ENCODE measurements around the gene ESRRG. TPM values are rescaled to one million over a fixed set of nuclear protein-coding genes. Genes with fewer than 3 reads are reported as not detected.

ESRRG gene
- total and polyA plus RNA-seq, 2 of the 8 experiments (the other 6 are each of a cell fraction or from before 2014, with no cell fraction given): 0.59 to 1.4 TPM

DNA sequence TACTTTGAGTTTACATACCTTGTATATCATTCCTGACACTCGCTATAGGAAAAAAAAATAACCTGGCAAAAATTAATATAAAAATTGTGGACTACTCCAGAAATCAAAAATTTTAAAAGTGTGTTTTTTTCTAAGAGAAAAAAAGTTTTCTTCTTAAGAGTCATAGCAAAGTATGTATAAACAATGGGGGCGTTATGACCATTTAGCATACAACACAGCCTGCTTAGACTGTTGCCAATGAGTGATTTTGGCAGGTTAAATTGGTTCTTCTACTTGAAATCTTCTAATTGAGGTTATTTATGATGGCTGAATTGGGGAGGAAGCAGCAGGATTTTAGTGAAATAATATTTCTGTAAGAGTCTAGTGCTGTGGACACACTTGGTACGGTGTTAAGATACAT lies 169.5 kb downstream of the ESRRG start:
- no peaks in the 10 kb centered on the region for H3K27me3 ChIP-seq (replicated peaks in 1 of 4; ENCODE audit: control insufficient read depth in 3 of 4, extremely low read depth in 1 of 4, insufficient read depth in 3 of 4, low read length in 3 of 4)
- no peaks in the 10 kb centered on the region for H3K9me3 ChIP-seq (ENCODE audit: insufficient read depth in 2 of 2, low read depth in 1 of 2, low read length in 1 of 2)
- H3K4me3 ChIP-seq (ENCODE audit: extremely low read depth in 1 of 4, insufficient read depth in 2 of 4, low read depth in 3 of 4, low read length in 4 of 4): no peak overlapping the region
- H2BK120ac ChIP-seq (replicated peaks; ENCODE audit: low read depth, low read length): no peak overlapping the region
- H2BK20ac ChIP-seq (ENCODE audit: low read length): no peak overlapping the region
- H2AK5ac ChIP-seq (ENCODE audit: low read depth, low read length): no peak overlapping the region
- H3K4me1 ChIP-seq (replicated peaks in 1 of 4; ENCODE audit: control insufficient read depth in 3 of 4, insufficient read depth in 4 of 4, low read length in 3 of 4): peaks cover 0 to 2% (median under 1%) of the 10 kb centered on the region in 4 experiments; a peak in 2 of 7 replicates
- no peaks in the 10 kb centered on the region for H3K79me2 ChIP-seq (ENCODE audit: control insufficient read depth in 1 of 2, insufficient read depth in 2 of 2, low read length in 2 of 2)
- POLR2A ChIA-PET (ENCODE audit: partially characterized antibody): no interaction called here
- no peak overlapping the region for H4K91ac ChIP-seq (replicated peaks; ENCODE audit: insufficient read length, low read length)
- no peak overlapping the region for H3K18ac ChIP-seq (ENCODE audit: extremely low read depth, low read length)
- no peak for TF ChIP-seq PHF8 (conservative IDR thresholded peaks at IDR 0.05; ENCODE audit: low read depth, low read length)
- no peak for TF ChIP-seq KDM4A (IDR thresholded peaks at IDR 0.05; ENCODE audit: low read depth, low read length, severe bottlenecking)
- TF ChIP-seq, protein P1, sequence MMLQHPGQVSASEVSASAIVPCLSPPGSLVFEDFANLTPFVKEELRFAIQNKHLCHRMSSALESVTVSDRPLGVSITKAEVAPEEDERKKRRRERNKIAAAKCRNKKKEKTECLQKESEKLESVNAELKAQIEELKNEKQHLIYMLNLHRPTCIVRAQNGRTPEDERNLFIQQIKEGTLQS (IDR thresholded peaks at IDR 0.05; ENCODE audit: insufficient read depth, low read depth, low read length): no peak
- no peak overlapping the region for H3K9ac ChIP-seq (replicated peaks in 1 of 4; ENCODE audit: extremely low read depth in 1 of 4, low read depth in 3 of 4, low read length in 3 of 4)
- no peak overlapping the region for H4K5ac ChIP-seq (ENCODE audit: insufficient read length, low read depth, low read length)
- no peak overlapping the region for H3K4ac ChIP-seq (replicated peaks; ENCODE audit: insufficient read length, low read depth, low read length)
- no peak overlapping the region for H3K4me2 ChIP-seq (ENCODE audit: insufficient read depth in 1 of 2, low read depth in 2 of 2, low read length in 2 of 2)
- H2BK15ac ChIP-seq (ENCODE audit: low read length): no peak overlapping the region
- no peak overlapping the region for H2BK5ac ChIP-seq (ENCODE audit: low read depth, low read length)
- 90% methylated on average over 3 of the region's 3 CpGs; no CpG with 5 or more reads in 1 of the 2 experiments for WGBS, 2 experiments (ENCODE audit: extremely low coverage in 1 of 2, insufficient coverage in 1 of 2, insufficient read length in 1 of 2, insufficient replicate concordance in 2 of 2, low coverage in 1 of 2, low lambda C conversion rate in 2 of 2, missing lambda C conversion rate in 1 of 2)
- H3K79me1 ChIP-seq (ENCODE audit: low read depth, low read length): no peaks in the 10 kb centered on the region
- no peaks in the 10 kb centered on the region for H4K20me1 ChIP-seq (replicated peaks in 1 of 2; ENCODE audit: control insufficient read depth in 1 of 2, insufficient read depth in 2 of 2, low read length in 2 of 2)
- H3K27ac ChIP-seq (ENCODE audit: low read depth, low read length): no peak overlapping the region
- H4K8ac ChIP-seq (ENCODE audit: extremely low read depth, insufficient read depth, low read length): no peak overlapping the region
- no peak overlapping the region for H3K14ac ChIP-seq (ENCODE audit: insufficient read length)
- FAIRE-seq (no peak), DNase-seq (ENCODE audit: low read depth in 1 of 2, low spot score in 2 of 2) (no peak)
- CTCF ChIA-PET (ENCODE audit: partially characterized antibody): interaction anchor here (3.1 kb wide), 1 partner anchor 13 kb away, joined by 16 read pairs; no protein-coding TSS in a partner anchor
- no peak overlapping the region for H2AFZ ChIP-seq (ENCODE audit: low read length)
- H3K56ac ChIP-seq (replicated peaks; ENCODE audit: insufficient read length, low read depth, low read length): no peak overlapping the region
- no peak overlapping the region for H3K23ac ChIP-seq (ENCODE audit: insufficient read length)
- no peak overlapping the region for H2BK12ac ChIP-seq (ENCODE audit: low read depth, low read length)
- no peaks in the 10 kb centered on the region for H3K23me2 ChIP-seq (ENCODE audit: low read depth, low read length)
- H3K36me3 ChIP-seq (ENCODE audit: control insufficient read depth in 2 of 4, insufficient read depth in 4 of 4, low read length in 3 of 4): no peaks in the 10 kb centered on the region

All from H1 (cell line).